ENCODE results near the gene SPOP.

SPOP gene

DNA sequence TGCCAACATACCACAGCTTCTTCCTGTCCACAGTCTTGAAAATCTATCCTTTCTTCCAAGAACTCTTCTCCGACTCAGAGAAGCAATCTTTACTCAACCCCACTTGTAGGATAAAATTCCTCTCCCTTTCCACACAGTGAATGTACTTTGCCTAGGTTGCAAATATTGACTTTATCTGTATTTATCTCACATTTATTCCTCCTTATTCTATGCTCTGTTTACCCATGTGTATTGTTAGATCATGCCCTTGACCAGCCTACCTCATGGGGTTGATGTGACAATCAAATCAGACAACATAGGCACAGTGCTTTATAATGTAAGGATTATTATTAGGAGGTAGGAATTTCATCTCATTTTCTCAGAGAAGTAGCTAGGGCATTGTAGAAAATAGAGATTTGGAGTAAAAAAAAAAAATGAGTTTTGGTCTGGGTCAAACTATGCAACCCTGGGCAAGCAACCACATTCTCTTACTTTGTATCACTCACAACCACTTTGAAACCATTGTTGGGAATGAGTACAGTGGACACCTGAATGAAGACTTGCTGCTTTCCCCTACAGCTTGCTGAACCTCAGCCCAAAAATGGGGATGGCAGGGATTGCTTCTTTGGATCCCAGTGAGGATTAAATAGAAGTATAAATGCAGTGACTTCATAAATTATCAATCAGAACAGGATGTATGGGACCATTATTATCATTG is 38.9 kb upstream of the SPOP start:
- no peak overlapping the region for H3K4me3 ChIP-seq (ENCODE audit: low read depth, low read length)
- TF ChIP-seq, protein P1, sequence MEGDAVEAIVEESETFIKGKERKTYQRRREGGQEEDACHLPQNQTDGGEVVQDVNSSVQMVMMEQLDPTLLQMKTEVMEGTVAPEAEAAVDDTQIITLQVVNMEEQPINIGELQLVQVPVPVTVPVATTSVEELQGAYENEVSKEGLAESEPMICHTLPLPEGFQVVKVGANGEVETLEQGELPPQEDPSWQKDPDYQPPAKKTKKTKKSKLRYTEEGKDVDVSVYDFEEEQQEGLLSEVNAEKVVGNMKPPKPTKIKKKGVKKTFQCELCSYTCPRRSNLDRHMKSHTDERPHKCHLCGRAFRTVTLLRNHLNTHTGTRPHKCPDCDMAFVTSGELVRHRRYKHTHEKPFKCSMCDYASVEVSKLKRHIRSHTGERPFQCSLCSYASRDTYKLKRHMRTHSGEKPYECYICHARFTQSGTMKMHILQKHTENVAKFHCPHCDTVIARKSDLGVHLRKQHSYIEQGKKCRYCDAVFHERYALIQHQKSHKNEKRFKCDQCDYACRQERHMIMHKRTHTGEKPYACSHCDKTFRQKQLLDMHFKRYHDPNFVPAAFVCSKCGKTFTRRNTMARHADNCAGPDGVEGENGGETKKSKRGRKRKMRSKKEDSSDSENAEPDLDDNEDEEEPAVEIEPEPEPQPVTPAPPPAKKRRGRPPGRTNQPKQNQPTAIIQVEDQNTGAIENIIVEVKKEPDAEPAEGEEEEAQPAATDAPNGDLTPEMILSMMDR (IDR thresholded peaks at IDR 0.05; ENCODE audit: low read depth, low read length) = no peak

DNA sequence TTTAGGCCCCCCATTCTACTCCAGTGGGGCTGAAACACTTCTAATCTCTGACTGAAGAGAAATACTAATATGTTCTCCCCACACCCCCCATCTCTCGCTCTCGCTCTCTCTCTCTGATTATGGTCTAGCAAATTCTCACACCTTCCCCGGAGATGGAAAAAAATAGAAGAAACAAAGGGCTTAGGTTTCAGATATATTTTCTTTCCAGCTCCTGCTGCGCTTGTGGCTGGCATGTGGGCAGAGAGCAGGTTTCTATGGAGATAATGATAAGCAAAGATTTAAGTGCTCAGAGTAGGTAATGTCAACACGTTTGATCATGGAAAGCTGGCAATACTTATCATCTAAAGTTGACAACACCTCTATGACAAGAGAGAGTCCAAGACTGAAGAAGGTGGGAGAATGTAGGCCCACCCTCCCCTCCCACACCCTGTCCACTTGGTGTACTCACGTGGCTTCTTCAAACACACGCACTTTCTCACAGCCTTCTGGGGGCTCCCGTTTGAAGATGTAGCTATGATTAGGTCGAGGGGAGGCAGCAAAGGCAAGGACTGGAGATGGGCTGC is 37.9 kb upstream of the SPOP start:
- no peak overlapping the region for H3K4me3 ChIP-seq (ENCODE audit: low read depth, low read length)
- TF ChIP-seq, protein P1 (IDR thresholded peaks at IDR 0.05; ENCODE audit: low read depth, low read length) = no peak

DNA sequence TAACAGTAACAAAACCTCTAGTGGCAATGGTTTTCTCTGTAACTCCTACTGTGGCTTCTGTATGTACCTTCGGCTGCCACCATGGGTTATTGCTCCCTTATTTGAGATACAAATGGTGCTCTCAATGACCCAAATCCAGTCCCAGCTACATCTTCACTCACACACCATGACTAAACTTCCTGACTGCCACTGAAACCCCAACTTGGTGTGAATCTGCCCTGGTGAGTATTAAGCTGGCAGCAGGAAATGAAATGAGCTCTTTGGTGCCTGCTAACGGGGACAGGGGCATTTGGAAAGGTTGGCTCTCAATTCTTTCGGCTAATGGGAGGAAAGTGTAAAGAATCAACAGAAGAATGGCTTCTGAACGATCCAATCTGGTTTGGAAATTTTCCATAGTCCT is 37.3 kb upstream of the SPOP start:
- TF ChIP-seq, protein P1 (IDR thresholded peaks at IDR 0.05; ENCODE audit: low read depth, low read length) = no peak

DNA sequence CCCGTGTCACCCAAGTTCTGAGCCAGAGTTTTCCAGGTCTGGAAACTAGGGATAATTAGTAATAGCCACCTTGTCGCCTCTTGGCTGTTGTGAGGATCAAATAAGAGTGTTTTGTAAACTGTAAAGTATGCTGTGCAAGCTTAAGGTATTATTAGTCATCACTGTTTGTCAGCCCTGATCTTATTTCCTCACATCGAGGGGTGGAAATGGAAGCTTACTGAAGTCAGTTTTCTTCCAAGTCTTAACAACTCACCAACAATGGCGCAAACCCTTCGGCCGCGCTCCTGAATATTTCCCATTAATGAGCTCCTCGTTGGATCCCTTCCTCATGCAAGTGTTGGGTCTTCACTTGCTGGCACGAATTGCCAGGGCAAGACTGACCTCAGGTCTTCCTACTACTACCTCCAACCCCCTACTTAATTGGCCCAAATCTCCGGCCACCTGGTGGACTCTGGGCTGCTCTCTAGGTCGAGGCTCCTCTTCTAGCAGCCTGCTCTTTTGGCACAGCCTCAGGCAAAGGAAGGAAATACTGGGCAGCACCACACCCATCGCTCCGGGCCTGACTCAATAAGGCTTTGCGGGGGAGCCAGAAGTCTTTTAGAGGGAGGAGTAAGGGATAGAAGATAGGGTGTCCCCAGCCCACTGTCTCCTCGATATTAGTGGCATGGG is 30.8 kb upstream of the SPOP start:
- H3K4me3 ChIP-seq (ENCODE audit: low read depth, low read length) = peak overlapping the region; percentile 98
- TF ChIP-seq, protein P1 (IDR thresholded peaks at IDR 0.05; ENCODE audit: low read depth, low read length) = 0 out of 2 replicates have a peak, but pooled peaks have one; percentile 0

More for the DNA sequence above, 37.3 kb upstream of the SPOP start:
- H3K4me3 ChIP-seq (ENCODE audit: low read depth, low read length) = no peak overlapping the region

DNA sequence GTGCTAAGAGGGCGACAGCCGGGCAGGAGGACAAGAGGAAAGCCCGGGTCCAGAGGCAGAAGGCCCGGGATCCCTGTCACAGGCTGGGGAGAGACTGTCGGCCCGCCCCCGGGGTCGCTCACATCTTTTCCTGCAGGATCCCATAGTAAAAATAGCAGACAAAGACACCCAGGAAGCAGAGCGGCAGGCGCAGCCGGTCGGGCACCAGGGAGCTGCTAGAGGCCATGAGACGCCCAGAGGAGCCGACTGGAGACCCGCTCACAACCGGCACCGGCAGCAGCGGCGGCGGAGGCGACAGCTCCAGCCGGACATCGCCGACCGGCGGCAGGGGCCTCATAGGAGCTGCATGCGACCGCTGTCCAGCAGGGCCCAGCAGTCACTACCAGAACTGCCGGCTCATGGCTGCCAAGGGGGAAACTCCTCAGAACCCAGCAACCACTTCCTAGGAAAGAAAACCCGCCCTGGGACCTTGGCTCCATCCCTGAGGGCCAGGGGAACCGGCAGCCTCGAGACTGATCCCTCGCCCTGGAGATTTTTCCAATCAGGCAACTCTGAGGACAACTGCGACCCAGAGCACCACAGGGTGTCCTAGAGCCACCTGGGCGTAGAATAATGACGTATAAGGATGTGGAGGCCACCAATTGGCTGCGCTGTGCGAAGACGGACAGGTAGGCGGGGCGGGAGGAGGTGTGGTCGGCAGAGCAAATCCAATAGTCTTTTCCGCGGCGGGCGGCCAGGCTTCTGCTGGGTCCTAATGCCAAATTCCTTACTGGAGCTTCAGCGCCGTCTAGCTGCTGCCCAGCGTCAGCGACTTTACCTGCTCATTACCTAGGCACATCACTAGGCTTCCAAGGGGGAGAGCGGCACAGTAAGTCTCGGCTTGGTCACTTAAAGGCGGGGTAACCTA is 30.0 kb upstream of the SPOP start, which contains the start of gene SLC35B1:
TSS of gene SLC35B1 (minus strand) at position 357 of the 907 bp plus-strand sequence. CDS start at position 226, 131 bp downstream.
- H3K4me3 ChIP-seq (ENCODE audit: low read depth, low read length) = peak within 1 kb of the TSS; percentile 98
- TF ChIP-seq, protein P1 (IDR thresholded peaks at IDR 0.05; ENCODE audit: low read depth, low read length) = peak; percentile 78

DNA sequence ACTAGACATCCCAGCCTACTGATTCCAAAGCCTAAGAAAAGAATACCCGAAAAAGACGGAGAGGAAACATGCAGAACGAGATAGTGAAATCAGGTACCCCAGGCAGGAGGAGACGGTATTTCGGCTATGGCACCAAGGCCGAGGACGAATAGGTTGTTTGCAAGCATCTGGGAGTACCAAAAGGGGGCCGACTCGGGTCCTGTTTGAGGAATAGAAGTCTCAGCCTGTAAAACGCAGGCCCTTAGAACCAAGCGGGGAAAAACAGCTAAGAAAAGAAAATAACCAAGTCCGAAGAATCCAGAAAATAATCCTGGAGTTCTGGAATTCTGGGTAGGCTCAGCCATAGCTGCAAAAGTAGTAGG is 29.3 kb upstream of the SPOP start:
- peak overlapping the region; percentile 98 for H3K4me3 ChIP-seq (ENCODE audit: low read depth, low read length)
- TF ChIP-seq, protein P1 (IDR thresholded peaks at IDR 0.05; ENCODE audit: low read depth, low read length) = no peak

Measured in WI38 (cell line).